PC-9 (cell line): ENCODE data around the gene TDRD9.

Experiments
- CTCF ChIP-seq: fragments of 200-600 bp; sonication (generic); conservative IDR thresholded peaks from 2 replicates; pipeline ENCODE4 v1.6.1; 2017; ENCODE audit warnings: mixed run types, antibody characterized with exemption, mild to moderate bottlenecking, moderate library complexity
- EZH2 ChIP-seq: fragments of 200-600 bp; sonication (generic); IDR thresholded peaks from 2 replicates; pipeline ENCODE4 v1.8.0; 2017; ENCODE audit warnings: antibody characterized with exemption, low read depth

GRCh38 chr14:104044016-104044415 is 115.8 kb downstream of the TDRD9 start:
- TF ChIP-seq EZH2 (no peak), CTCF (no peak)
